GM19099 (cell line): ENCODE data around the gene SRCAP.

Source experiments
- POLR2A ChIP-seq: IDR thresholded peaks from 3 replicates; pipeline ENCODE4 v1.6.1; 2011; ENCODE audit warnings: low read depth; ENCODE audit not compliant: insufficient read length; ENCODE audit errors: extremely low read depth

SRCAP gene

GRCh38 chr16:30787613-30788378 is 88.8 kb downstream of the SRCAP start:
- TF ChIP-seq POLR2A: no peak
